Erythroblast (primary cell): ENCODE measurements around the gene SMG7.

Experiments used
- GATA1 ChIP-seq: IDR thresholded peaks from 2 replicates; pipeline ENCODE4 v1.6.1; 2011; ENCODE audit warnings: low read depth, mild to moderate bottlenecking, control low read depth, low read length, moderate library complexity
- POLR2A ChIP-seq: IDR thresholded peaks from 2 replicates; pipeline ENCODE4 v1.6.1; 2011; ENCODE audit warnings: mild to moderate bottlenecking, low read length

DNA sequence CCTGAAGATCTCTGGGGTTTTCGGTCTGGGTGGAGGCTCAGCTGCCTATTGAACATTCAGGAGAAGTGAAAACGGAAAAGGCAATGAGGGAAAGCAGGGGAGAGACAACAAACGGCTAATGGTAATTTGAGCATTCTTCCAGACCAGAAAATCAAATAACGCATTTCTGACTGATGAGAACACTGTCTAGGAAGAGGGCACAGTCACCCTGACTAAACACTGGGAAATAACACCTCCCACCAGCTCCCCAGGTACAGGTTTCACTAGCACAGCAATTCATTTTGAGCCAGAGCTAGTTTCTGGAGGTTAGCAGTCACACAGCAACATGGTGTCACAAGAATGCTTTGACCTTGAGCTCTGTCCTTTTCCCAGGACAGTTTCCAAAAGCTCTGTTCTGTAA lies 96.8 kb downstream of the SMG7 start:
- no peak for TF ChIP-seq POLR2A
- TF ChIP-seq GATA1 = no peak
